Measurements from ENCODE around the gene YPEL2. TPM values are rescaled to one million over a fixed set of nuclear protein-coding genes. Genes with fewer than 3 reads are reported as not detected.
A peak's percentile ranks its signal among the peaks of the same experiment; 100 is the strongest.

YPEL2 gene
- total and polyA plus RNA-seq, 2 donors (not counting 3 experiments of a cell fraction or from before 2014, with no cell fraction given), result 36.5 to 66.8 TPM

DNA sequence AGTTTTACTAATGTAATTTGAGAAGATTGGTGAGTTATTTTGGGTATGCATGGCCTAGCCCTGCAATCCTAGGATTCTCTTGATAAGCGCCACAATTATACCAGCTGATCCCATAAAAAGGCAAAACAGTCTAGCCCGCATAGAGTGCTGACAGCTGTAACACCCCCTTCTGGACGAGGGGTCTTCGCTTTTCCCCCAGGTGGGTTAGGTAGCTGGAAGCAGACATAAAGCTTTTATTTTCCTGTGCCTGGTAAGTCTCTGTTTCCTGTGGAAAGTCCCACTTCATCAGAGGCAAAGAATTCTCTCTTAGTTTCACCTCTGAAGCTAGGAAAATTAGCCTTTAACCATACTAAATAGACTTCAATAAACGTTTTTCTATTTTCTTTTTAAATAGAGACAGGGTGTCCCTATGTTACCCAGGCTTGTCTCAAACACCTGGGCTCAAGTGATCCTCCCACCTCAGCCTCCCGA, 108.3 kb downstream of the YPEL2 start:
- peak overlapping the region; percentile 93 for H3K27ac ChIP-seq (ENCODE audit: insufficient read depth, low read depth, low read length)
- intact Hi-C loops (cut with micrococcal nuclease) (loop anchor here (1.0 to 10.0 kb wide), 5 partner anchors 26 to 125 kb away; partner anchors contain the start of gene DHX40), dilution Hi-C loops (cut with MboI; ENCODE audit: extremely low pct_ligation_motif_present, low sequenced_read_pairs) (loop anchor here (25.0 kb wide), 1 partner anchor 102 kb away; the partner anchor contains the start of gene YPEL2)
- DNase-seq (ENCODE audit: low read depth, low spot score), result peak; percentile 68
- ChIA-PET CTCF (interaction anchor here (0.9 to 10.1 kb wide), 13 partner anchors 9 to 128 kb away, joined by 3 to 147 read pairs (median 8); no protein-coding TSS in a partner anchor), POLR2A (interaction anchor here (0.5 to 0.9 kb wide), 4 partner anchors 12 to 178 kb away, joined by 3 to 9 read pairs (median 5); no protein-coding TSS in a partner anchor)
- no peaks in the 10 kb centered on the region for H3K9me3 ChIP-seq (replicated peaks; ENCODE audit: control insufficient read depth, insufficient read depth, low read length)
- H3K4me3 ChIP-seq (replicated peaks in 1 of 3; ENCODE audit: insufficient read depth in 1 of 3, low read depth in 1 of 3, low read length in 3 of 3), result no peak overlapping the region
- H4K20me1 ChIP-seq (replicated peaks; ENCODE audit: control insufficient read depth, extremely low read depth, insufficient read depth, low read length), result no peaks in the 10 kb centered on the region
- no peak for FAIRE-seq
- no peaks in the 10 kb centered on the region for H3K9me1 ChIP-seq (replicated peaks; ENCODE audit: control insufficient read depth, extremely low read depth, insufficient read depth, low read length)
- no peak overlapping the region for H2AFZ ChIP-seq (ENCODE audit: low read depth, low read length)
- H3K4me1 ChIP-seq (ENCODE audit: control insufficient read depth, extremely low read depth, insufficient read depth, low read length), result peaks cover 61% of the 10 kb centered on the region
- no peaks in the 10 kb centered on the region for H3K36me3 ChIP-seq (ENCODE audit: control insufficient read depth in 2 of 2, extremely low read depth in 1 of 2, insufficient read depth in 2 of 2, low read length in 2 of 2)
- no peaks in the 10 kb centered on the region for H3K79me2 ChIP-seq (ENCODE audit: control insufficient read depth, insufficient read depth, low read length)
- H3K27me3 ChIP-seq (ENCODE audit: control insufficient read depth in 2 of 2, insufficient read depth in 2 of 2, low read length in 2 of 2), result no peaks in the 10 kb centered on the region
- TF ChIP-seq POLR2AphosphoS5 (IDR thresholded peaks at IDR 0.05; ENCODE audit: insufficient read depth, low read depth, low read length) (no peak), FOS (IDR thresholded peaks at IDR 0.05; ENCODE audit: borderline replicate concordance, insufficient read depth, low read length) (no peak), GATA2 (IDR thresholded peaks at IDR 0.05; ENCODE audit: insufficient read depth, insufficient read length, low read depth, low read length) (no peak), POLR2A (IDR thresholded peaks at IDR 0.05; ENCODE audit: low read depth, low read length) (no peak), MYC (IDR thresholded peaks at IDR 0.05; ENCODE audit: low read depth, low read length) (no peak), MAX (IDR thresholded peaks at IDR 0.05; ENCODE audit: insufficient read depth, insufficient read length) (no peak), EZH2 (IDR thresholded peaks at IDR 0.05; ENCODE audit: borderline replicate concordance, low read depth, low read length, severe bottlenecking) (no peak), JUN (IDR thresholded peaks at IDR 0.05; ENCODE audit: borderline replicate concordance, insufficient read depth, insufficient read length, low read depth) (no peak)
- TF ChIP-seq, protein P1, sequence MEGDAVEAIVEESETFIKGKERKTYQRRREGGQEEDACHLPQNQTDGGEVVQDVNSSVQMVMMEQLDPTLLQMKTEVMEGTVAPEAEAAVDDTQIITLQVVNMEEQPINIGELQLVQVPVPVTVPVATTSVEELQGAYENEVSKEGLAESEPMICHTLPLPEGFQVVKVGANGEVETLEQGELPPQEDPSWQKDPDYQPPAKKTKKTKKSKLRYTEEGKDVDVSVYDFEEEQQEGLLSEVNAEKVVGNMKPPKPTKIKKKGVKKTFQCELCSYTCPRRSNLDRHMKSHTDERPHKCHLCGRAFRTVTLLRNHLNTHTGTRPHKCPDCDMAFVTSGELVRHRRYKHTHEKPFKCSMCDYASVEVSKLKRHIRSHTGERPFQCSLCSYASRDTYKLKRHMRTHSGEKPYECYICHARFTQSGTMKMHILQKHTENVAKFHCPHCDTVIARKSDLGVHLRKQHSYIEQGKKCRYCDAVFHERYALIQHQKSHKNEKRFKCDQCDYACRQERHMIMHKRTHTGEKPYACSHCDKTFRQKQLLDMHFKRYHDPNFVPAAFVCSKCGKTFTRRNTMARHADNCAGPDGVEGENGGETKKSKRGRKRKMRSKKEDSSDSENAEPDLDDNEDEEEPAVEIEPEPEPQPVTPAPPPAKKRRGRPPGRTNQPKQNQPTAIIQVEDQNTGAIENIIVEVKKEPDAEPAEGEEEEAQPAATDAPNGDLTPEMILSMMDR (IDR thresholded peaks at IDR 0.05; ENCODE audit: extremely low read depth in 1 of 2, insufficient read depth in 1 of 2, low read depth in 1 of 2, low read length in 2 of 2), result no peak
- BruUV-seq (replicated peaks), result no TSS peak
- H3K9ac ChIP-seq (replicated peaks; ENCODE audit: extremely low read depth, insufficient read depth, low read length), result peak overlapping the region; percentile 58
- H3K4me2 ChIP-seq (ENCODE audit: insufficient read depth, low read length), result no peak overlapping the region
